ENCODE results near the gene TRAK2. TPM values are rescaled to one million over a fixed set of nuclear protein-coding genes. Genes with fewer than 3 reads are reported as not detected.

Gene TRAK2
- total RNA-seq, 1 experiment from 2014 or later = 15.2 TPM

DNA sequence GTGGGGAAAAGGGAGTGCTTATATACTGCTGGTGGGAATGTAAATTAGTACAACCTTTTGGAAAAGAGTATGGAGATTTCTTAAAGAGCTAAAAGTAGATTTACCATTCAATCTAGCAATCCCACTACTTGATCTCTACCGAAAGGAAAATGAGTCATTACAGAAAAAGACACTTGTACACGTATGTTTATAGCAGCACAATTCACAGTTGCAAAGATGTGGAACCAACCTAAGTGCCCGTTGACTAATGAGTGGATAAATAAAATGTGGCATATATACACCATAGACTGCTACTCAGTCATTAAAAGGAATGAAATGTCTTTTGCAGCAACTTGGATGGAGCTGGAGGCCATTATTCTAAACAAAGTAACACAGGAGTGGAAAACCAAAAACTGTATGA, 123.6 kb downstream of the TRAK2 start:
- intact Hi-C loops (cut with micrococcal nuclease) = no loop called here
- DNase-seq (ENCODE audit: low read depth, low spot score) = no peak
- ChIA-PET CTCF (no interaction called here), POLR2A (no interaction called here), RAD21 (ENCODE audit: low non-redundant PET in 1 of 2, low total read pairs in 2 of 2, uncharacterized antibody in 2 of 2, unreplicated experiment in 2 of 2) (no interaction called here)
- no peak overlapping the region for H2AFZ ChIP-seq (ENCODE audit: low read depth, low read length, poor library complexity, severe bottlenecking)
- H3K27ac ChIP-seq (ENCODE audit: low read depth, low read length) = no peak overlapping the region
- H3K9me2 ChIP-seq (ENCODE audit: insufficient read depth) = no peaks in the 10 kb centered on the region
- BruUV-seq (replicated peaks) = no TSS peak
- H3K79me2 ChIP-seq (ENCODE audit: insufficient read depth, low read length) = no peaks in the 10 kb centered on the region
- no peaks in the 10 kb centered on the region for H3K36me3 ChIP-seq (ENCODE audit: control insufficient read depth in 1 of 2, insufficient read depth in 2 of 2, low read length in 2 of 2)
- H3K4me2 ChIP-seq (ENCODE audit: low read length) = no peak overlapping the region
- no peaks in the 10 kb centered on the region for H4K20me1 ChIP-seq (ENCODE audit: insufficient read depth)
- H3K9me3 ChIP-seq (ENCODE audit: control insufficient read depth in 1 of 2, insufficient read depth in 1 of 2, low read depth in 1 of 2, low read length in 2 of 2) = no peaks in the 10 kb centered on the region
- H3K4me1 ChIP-seq (ENCODE audit: control insufficient read depth in 1 of 2, insufficient read depth in 2 of 2, low read length in 2 of 2) = no peaks in the 10 kb centered on the region
- no peak overlapping the region for H3K4me3 ChIP-seq (replicated peaks in 1 of 2; ENCODE audit: low read depth in 1 of 2, low read length in 2 of 2)
- no peak for TF ChIP-seq FOSL1 (IDR thresholded peaks at IDR 0.05; ENCODE audit: low read depth)
- no peak overlapping the region for H3K9ac ChIP-seq (ENCODE audit: low read length)
- ATAC-seq = no peak
- no peaks in the 10 kb centered on the region for H3K27me3 ChIP-seq (ENCODE audit: insufficient read depth, low read length)

Other genes starting within 250 kb of the TRAK2 start
- 29.6 TPM for gene CASP8, start 190.9 kb downstream of the TRAK2 start, total RNA-seq (2021; ENCODE audit: unreplicated experiment)
- 0.74 TPM for gene FLACC1, start 94.1 kb downstream of the TRAK2 start, total RNA-seq (2021; ENCODE audit: unreplicated experiment)
- gene STRADB, start 282 bp upstream of the TRAK2 start, total RNA-seq (2021; ENCODE audit: unreplicated experiment) = 17.4 TPM
- 29.4 TPM for gene TMEM237, start 192.0 kb upstream of the TRAK2 start, total RNA-seq (2021; ENCODE audit: unreplicated experiment)
- 0.32 TPM for gene MPP4, start 247.2 kb upstream of the TRAK2 start, total RNA-seq (2021; ENCODE audit: unreplicated experiment)